GM10266 (cell line): ENCODE results near the gene LIN37.

Experiments used
- DNase-seq: peaks from one replicate; pipeline ENCODE4 v3.0.0; 2012; ENCODE audit errors: extremely low spot score
- TF ChIP-seq, protein P1 (sequence below): IDR thresholded peaks from 2 replicates; pipeline ENCODE4 v1.5.1; 2012; ENCODE audit warnings: mild to moderate bottlenecking, low read depth; ENCODE audit not compliant: control insufficient read depth, insufficient read depth; ENCODE audit errors: missing control alignments

The LIN37 gene

DNA sequence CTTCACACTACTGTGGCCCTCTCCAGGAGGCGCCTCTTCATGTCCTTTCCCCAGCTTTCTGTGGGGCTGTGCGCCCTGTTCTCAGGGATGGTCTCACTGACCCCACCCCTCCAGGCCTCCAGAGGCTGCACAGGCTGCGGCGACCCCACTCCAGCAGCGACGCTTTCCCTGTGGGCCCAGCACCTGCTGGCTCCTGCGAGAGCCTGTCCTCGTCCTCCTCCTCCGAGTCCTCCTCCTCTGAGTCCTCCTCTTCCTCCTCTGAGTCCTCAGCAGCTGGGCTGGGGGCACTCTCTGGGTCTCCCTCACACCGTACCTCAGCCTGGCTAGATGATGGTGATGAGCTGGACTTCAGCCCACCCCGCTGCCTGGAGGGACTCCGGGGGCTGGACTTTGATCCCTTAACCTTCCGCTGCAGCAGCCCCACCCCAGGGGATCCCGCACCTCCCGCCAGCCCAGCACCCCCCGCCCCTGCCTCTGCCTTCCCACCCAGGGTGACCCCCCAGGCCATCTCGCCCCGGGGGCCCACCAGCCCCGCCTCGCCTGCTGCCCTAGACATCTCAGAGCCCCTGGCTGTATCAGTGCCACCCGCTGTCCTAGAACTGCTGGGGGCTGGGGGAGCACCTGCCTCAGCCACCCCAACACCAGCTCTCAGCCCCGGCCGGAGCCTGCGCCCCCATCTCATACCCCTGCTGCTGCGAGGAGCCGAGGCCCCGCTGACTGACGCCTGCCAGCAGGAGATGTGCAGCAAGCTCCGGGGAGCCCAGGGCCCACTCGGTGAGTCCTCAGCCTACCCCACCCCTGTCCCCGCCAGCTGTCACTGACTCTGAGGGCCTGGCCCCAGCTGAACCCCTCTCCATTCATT is 38.2 kb downstream of the LIN37 start:
- DNase-seq = no peak

DNA sequence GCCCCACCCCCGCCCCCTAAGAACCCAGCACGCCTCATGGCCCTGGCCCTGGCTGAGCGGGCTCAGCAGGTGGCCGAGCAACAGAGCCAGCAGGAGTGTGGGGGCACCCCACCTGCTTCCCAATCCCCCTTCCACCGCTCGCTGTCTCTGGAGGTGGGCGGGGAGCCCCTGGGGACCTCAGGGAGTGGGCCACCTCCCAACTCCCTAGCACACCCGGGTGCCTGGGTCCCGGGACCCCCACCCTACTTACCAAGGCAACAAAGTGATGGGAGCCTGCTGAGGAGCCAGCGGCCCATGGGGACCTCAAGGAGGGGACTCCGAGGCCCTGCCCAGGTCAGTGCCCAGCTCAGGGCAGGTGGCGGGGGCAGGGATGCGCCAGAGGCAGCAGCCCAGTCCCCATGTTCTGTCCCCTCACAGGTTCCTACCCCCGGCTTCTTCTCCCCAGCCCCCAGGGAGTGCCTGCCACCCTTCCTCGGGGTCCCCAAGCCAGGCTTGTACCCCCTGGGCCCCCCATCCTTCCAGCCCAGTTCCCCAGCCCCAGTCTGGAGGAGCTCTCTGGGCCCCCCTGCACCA is 38.9 kb downstream of the LIN37 start:
- TF ChIP-seq, protein P1, sequence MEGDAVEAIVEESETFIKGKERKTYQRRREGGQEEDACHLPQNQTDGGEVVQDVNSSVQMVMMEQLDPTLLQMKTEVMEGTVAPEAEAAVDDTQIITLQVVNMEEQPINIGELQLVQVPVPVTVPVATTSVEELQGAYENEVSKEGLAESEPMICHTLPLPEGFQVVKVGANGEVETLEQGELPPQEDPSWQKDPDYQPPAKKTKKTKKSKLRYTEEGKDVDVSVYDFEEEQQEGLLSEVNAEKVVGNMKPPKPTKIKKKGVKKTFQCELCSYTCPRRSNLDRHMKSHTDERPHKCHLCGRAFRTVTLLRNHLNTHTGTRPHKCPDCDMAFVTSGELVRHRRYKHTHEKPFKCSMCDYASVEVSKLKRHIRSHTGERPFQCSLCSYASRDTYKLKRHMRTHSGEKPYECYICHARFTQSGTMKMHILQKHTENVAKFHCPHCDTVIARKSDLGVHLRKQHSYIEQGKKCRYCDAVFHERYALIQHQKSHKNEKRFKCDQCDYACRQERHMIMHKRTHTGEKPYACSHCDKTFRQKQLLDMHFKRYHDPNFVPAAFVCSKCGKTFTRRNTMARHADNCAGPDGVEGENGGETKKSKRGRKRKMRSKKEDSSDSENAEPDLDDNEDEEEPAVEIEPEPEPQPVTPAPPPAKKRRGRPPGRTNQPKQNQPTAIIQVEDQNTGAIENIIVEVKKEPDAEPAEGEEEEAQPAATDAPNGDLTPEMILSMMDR = no peak
- no peak for DNase-seq

More for the DNA sequence above, 38.2 kb downstream of the LIN37 start:
- TF ChIP-seq, protein P1 = no peak

DNA sequence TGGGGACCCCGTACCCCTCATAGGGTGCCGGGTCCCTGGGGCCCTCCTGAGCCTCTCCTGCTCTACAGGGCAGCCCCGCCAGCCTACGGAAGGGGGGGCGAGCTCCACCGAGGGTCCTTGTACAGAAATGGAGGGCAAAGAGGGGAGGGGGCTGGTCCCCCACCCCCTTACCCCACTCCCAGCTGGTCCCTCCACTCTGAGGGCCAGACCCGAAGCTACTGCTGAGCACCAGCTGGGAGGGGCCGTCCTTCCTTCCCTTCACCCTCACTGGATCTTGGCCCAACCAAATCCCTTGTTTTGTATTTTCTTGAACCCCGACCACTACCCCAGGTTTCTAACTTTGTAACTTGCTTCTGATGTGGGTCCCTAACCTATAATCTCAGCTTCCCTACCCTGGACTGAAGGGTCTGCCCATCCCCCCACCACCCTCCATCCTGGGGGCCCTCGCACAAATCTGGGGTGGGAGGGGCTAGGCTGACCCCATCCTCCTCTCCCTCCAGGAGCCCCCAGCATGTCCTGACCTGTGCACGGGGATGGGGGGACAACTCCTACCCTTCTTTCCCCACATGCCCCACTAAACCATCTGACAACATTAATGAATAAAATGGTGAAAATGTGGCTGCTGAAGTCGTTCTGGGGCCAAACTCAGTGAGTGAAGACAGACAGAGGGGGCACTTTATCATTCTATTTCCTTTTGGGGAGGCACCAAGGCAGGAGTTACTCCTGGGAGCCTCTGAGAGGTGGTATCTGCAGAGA is 40.0 kb downstream of the LIN37 start:
- no peak for DNase-seq
- TF ChIP-seq, protein P1 = no peak

DNA sequence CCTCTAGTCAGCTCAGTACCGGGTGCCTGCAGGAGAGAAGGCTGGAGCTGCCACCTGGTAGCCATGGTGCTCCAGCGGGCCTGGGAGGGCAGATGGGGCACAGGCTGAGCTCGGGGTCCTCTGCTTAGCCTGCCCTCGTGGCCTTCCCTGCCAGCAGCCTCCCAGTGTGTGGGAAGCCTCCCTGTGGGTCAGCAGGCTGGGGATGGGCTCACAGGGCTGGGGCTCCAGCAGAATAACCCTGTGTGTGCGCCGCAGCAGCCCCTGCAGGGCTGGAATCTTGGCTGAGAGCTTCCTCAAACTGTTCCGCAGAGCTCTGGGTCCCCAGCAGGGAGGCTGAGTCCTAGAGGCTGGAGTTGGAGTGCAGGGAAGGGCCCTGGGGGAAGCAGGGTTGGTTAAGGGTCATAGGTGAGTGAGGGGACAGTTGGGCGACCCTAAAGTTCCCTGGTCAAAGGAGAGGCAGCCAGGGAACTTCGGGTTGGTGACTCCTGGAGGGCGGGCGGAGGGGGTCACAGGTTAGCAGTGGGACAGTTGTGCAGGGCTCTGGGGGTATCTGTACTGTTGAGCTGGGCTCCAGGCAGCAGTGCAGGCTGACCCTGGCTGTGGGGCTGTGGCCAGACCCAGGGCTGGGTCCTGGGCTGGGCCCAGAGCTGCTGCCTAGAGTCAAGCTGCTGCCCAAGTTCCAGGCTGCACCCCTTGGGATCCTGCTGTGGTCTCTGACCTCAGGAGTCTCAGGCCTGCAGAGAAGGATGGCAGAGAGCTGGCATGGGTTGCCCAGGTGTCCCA is 41.0 kb downstream of the LIN37 start:
- DNase-seq = no peak
- TF ChIP-seq, protein P1 = no peak

DNA sequence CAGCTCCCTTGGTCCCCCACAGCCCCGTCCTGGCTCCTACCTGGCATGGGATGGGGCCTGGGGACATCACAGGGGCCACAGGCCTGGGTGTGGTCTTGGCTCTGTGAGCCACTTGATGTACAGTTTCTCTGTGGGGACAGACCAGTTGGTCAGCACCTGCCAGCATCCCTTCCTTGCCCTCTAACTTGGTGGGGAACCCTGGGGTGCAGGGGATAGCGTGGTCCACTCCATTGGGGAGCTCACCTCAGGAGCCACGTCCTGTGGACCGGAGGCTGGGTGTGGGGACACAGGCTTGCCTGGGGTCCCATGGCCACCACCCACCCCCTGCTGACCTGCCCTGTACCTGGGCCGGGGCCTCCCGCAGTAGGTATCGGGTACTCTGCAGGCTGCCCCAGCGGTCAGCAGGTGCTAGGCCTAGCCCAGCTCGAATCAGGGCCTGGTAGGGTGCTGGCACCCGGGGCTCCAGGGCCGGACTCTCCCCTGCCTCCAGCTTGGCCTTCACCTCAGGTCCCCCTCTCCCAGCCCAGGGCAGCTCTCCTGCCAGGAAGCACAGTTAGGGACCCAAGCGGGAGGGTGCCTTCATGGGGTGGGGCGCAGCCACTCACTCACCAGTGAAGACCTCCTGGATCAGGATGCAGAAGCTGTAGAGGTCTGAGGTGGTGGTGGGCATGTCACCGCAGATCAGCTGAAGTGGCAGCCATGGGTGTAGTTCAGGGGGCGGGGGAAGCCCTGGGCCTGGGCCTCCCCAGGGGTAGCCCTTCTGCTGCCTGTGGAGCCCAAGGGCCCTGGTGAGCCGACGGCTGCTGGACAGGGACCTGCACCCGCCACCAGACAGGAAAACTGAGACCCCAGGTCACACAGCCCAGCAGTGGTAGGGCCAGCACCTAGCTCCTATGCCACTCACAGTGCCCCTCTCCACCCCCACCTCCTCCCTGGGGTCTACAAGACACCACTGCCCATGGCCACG is 41.9 kb downstream of the LIN37 start:
- TF ChIP-seq, protein P1 = no peak
- no peak for DNase-seq
